Activated naive CD8-positive, alpha-beta T cell treated with anti-CD3 and anti-CD28 coated beads, Interleukin-2, amount 10 ng/mL, durations not matched to agents 7 days and 5 days (primary cell): Measurements from ENCODE around the gene ADORA2A. TPM values are rescaled to one million over a fixed set of nuclear protein-coding genes. Genes with fewer than 3 reads are reported as not detected.
"Not testable (repeated sequence)": the region's sequence is repeated elsewhere in the genome, so short reads cannot be mapped to it uniquely, and the experiment has no call there.

Experiments used
- ATAC-seq: fragments of 150-1000 bp; cut with Tn5 transposase; one replicate; pipeline ENCODE4 v1.10.0; 2021; ENCODE audit warnings: low read depth, moderate library complexity
- POLR2A ChIA-PET: fragments of 350-600 bp; sonication (Branson Sonifier 250); formaldehyde crosslinking; loops from one replicate; lab custom pipeline; 2021; ENCODE audit warnings: antibody characterized with exemption; lab: Charles Lee
- DNase-seq: peaks from one replicate; pipeline ENCODE4 v3.0.0; 2021
- H3K27ac Mint-ChIP-seq: one replicate; pipeline ENCODE4 v1.8.0; 2022; ENCODE audit warnings: mild to moderate bottlenecking, mixed read lengths
- H3K27me3 Mint-ChIP-seq: one replicate; pipeline ENCODE4 v1.8.0; 2022; ENCODE audit warnings: mild to moderate bottlenecking, moderate library complexity, mixed read lengths
- H3K36me3 Mint-ChIP-seq: one replicate; pipeline ENCODE4 v1.8.0; 2021; ENCODE audit warnings: mild to moderate bottlenecking, mixed read lengths
- H3K4me1 Mint-ChIP-seq: one replicate; pipeline ENCODE4 v1.8.0; 2021; ENCODE audit warnings: mixed read lengths
- H3K4me3 Mint-ChIP-seq: one replicate; pipeline ENCODE4 v1.8.0; 2022; ENCODE audit warnings: mild to moderate bottlenecking, moderate library complexity, mixed read lengths
- H3K9me3 Mint-ChIP-seq: one replicate; pipeline ENCODE4 v1.8.0; 2021; ENCODE audit warnings: mixed read lengths
- total RNA-seq, 2 experiments: library from RNA; stranded (reverse); gene quantifications; one replicate each; pipeline ENCODE4 v1.2.3, GENCODE V29; 2021

The ADORA2A gene
- total RNA-seq, 2 experiments from 2014 or later = 29.1 to 30.3 TPM

GRCh38 chr22:24485170-24485569 lies 57.8 kb downstream of the ADORA2A start:
- H3K36me3 Mint-ChIP-seq = no peaks in the 10 kb centered on the region
- H3K27me3 Mint-ChIP-seq = peaks cover 3% of the 10 kb centered on the region
- H3K4me3 Mint-ChIP-seq = no peak overlapping the region
- POLR2A ChIA-PET = no interaction called here
- DNase-seq (no peak), ATAC-seq (no peak)
- no peaks in the 10 kb centered on the region for H3K9me3 Mint-ChIP-seq
- H3K27ac Mint-ChIP-seq = no peak overlapping the region
- peaks cover 7% of the 10 kb centered on the region for H3K4me1 Mint-ChIP-seq

- no peaks in the 10 kb centered on the region for H3K9me3 Mint-ChIP-seq
- no peaks in the 10 kb centered on the region for H3K36me3 Mint-ChIP-seq
- peaks cover 3% of the 10 kb centered on the region for H3K27me3 Mint-ChIP-seq
- DNase-seq (no peak), ATAC-seq (peak; percentile 42)
- H3K4me1 Mint-ChIP-seq = peaks cover 7% of the 10 kb centered on the region
- no peak overlapping the region for H3K27ac Mint-ChIP-seq
- no peak overlapping the region for H3K4me3 Mint-ChIP-seq
- POLR2A ChIA-PET = no interaction called here
These were observed 58.2 kb downstream of the ADORA2A start for GRCh38 chr22:24485608-24486007.

- ATAC-seq (peak; percentile 39), DNase-seq (no peak)
- Mint-ChIP-seq H3K4me3 (no peak overlapping the region), H3K27me3 (peaks cover 9% of the 10 kb centered on the region), H3K27ac (no peak overlapping the region), H3K9me3 (no peaks in the 10 kb centered on the region), H3K36me3 (no peaks in the 10 kb centered on the region), H3K4me1 (peaks cover 7% of the 10 kb centered on the region)
- POLR2A ChIA-PET = no interaction called here
These were observed 59.1 kb downstream of the ADORA2A start for GRCh38 chr22:24486501-24486921.

GRCh38 chr22:24489011-24489410 lies 61.6 kb downstream of the ADORA2A start:
- H3K4me3 Mint-ChIP-seq = no peak overlapping the region
- no peaks in the 10 kb centered on the region for H3K9me3 Mint-ChIP-seq
- DNase-seq = no peak
- H3K36me3 Mint-ChIP-seq = no peaks in the 10 kb centered on the region
- H3K27ac Mint-ChIP-seq = no peak overlapping the region
- POLR2A ChIA-PET = no interaction called here
- peaks cover 2% of the 10 kb centered on the region for H3K4me1 Mint-ChIP-seq
- H3K27me3 Mint-ChIP-seq = peaks cover 33% of the 10 kb centered on the region
- no peak for ATAC-seq

GRCh38 chr22:24489434-24489833 lies 62.0 kb downstream of the ADORA2A start:
- H3K4me3 Mint-ChIP-seq, H3K36me3 Mint-ChIP-seq, H3K27ac Mint-ChIP-seq, H3K4me1 Mint-ChIP-seq, H3K9me3 Mint-ChIP-seq, POLR2A ChIA-PET, ATAC-seq, DNase-seq: not testable (repeated sequence)
- H3K27me3 Mint-ChIP-seq = peaks cover 34% of the 10 kb centered on the region

Other genes starting within 250 kb of the ADORA2A start
- gene SUSD2, start 246.1 kb upstream of the ADORA2A start, total RNA-seq = 1 to 10 TPM in 1 of 2 experiments, under 1 TPM in 1; 0.94 to 1.2 TPM
- under 1 TPM in 1 of 2 experiments, not detected in 1; 0.11 TPM for gene GGT5, start 182.5 kb upstream of the ADORA2A start, total RNA-seq
- gene SPECC1L, start 156.8 kb upstream of the ADORA2A start, total RNA-seq = 10 to 100 TPM; 55.4 to 59.4 TPM
- under 1 TPM; 0.30 to 0.34 TPM for gene UPB1, start 67.7 kb downstream of the ADORA2A start, total RNA-seq
- 100 to 1,000 TPM; 103 to 104 TPM for gene GUCD1, start 127.5 kb downstream of the ADORA2A start, total RNA-seq
- 100 to 1,000 TPM; 108 to 110 TPM for gene SNRPD3, start 128.4 kb downstream of the ADORA2A start, total RNA-seq
- gene LRRC75B, start 165.5 kb downstream of the ADORA2A start, total RNA-seq = 1 to 10 TPM; 2.2 to 3.2 TPM
- 10 to 100 TPM; 25.4 to 25.7 TPM for gene GGT1, start 175.6 kb downstream of the ADORA2A start, total RNA-seq